SH-SY5Y (cell line): ENCODE measurements around the gene TET2.

Experiments
- GATA2 ChIP-seq: IDR thresholded peaks from 2 replicates; pipeline ENCODE4 v1.6.1; 2011; ENCODE audit warnings: mild to moderate bottlenecking, low read depth, low read length
- GATA3 ChIP-seq: IDR thresholded peaks from 2 replicates; pipeline ENCODE4 v1.6.1; 2011; ENCODE audit warnings: low read depth, mild to moderate bottlenecking, low read length, moderate library complexity

Gene TET2

GRCh38 chr4:105146276-105147015 lies at the start of gene TET2:
TET2 (plus strand) TSS chr4:105146876; CDS start chr4:105233943, 87,067 bp downstream.
- TF ChIP-seq GATA2 (no peak), GATA3 (no peak)

- TF ChIP-seq GATA3 (no peak), GATA2 (no peak)
Measured at GRCh38 chr4:105102016-105102415, 44.7 kb upstream of the TET2 start.

- no peak for TF ChIP-seq GATA3
- TF ChIP-seq GATA2: no peak
Measured at GRCh38 chr4:105106426-105106825, 40.2 kb upstream of the TET2 start.

- TF ChIP-seq GATA3 (no peak), GATA2 (no peak)
Measured at GRCh38 chr4:105107095-105107856, 39.4 kb upstream of the TET2 start.

GRCh38 chr4:105108971-105109370 lies 37.7 kb upstream of the TET2 start:
- TF ChIP-seq GATA3: no peak
- no peak for TF ChIP-seq GATA2

- no peak for TF ChIP-seq GATA2
- TF ChIP-seq GATA3: no peak
Measured at GRCh38 chr4:105112274-105112673, 34.4 kb upstream of the TET2 start.

GRCh38 chr4:105113800-105114199 lies 32.9 kb upstream of the TET2 start:
- TF ChIP-seq GATA3: no peak
- TF ChIP-seq GATA2: no peak

- TF ChIP-seq GATA3: no peak
- no peak for TF ChIP-seq GATA2
Measured at GRCh38 chr4:105116616-105117319, 29.9 kb upstream of the TET2 start.

GRCh38 chr4:105119356-105119755 lies 27.3 kb upstream of the TET2 start:
- TF ChIP-seq GATA2 (no peak), GATA3 (no peak)

GRCh38 chr4:105120626-105121025 lies 26.1 kb upstream of the TET2 start:
- TF ChIP-seq GATA2: no peak
- no peak for TF ChIP-seq GATA3

- no peak for TF ChIP-seq GATA2
- TF ChIP-seq GATA3: no peak
Measured at GRCh38 chr4:105122350-105122749, 24.3 kb upstream of the TET2 start.

GRCh38 chr4:105126311-105127169 lies 20.1 kb upstream of the TET2 start:
- no peak for TF ChIP-seq GATA3
- TF ChIP-seq GATA2: no peak

GRCh38 chr4:105127170-105127445 lies 19.6 kb upstream of the TET2 start:
- TF ChIP-seq GATA2 (no peak), GATA3 (no peak)

- TF ChIP-seq GATA3 (no peak), GATA2 (no peak)
Measured at GRCh38 chr4:105128208-105128607, 18.5 kb upstream of the TET2 start.
